OCI-LY7 (cell line): ENCODE measurements around the gene THSD7A.

Experiments
- EZH2phosphoT487 ChIP-seq: fragments of 200-600 bp; sonication (generic); IDR thresholded peaks from 2 replicates; pipeline ENCODE4 v1.6.1; 2018; ENCODE audit warnings: low read depth, borderline replicate concordance, mild to moderate bottlenecking, mixed run types, antibody characterized with exemption, low read length, moderate library complexity, mixed read lengths
- TF ChIP-seq, protein P1 (sequence below): fragments of 200-600 bp; sonication (generic); conservative IDR thresholded peaks from 2 replicates; pipeline ENCODE4 v1.5.1; 2014; ENCODE audit warnings: mild to moderate bottlenecking, antibody characterized with exemption, low read length, moderate library complexity, mixed read lengths

DNA sequence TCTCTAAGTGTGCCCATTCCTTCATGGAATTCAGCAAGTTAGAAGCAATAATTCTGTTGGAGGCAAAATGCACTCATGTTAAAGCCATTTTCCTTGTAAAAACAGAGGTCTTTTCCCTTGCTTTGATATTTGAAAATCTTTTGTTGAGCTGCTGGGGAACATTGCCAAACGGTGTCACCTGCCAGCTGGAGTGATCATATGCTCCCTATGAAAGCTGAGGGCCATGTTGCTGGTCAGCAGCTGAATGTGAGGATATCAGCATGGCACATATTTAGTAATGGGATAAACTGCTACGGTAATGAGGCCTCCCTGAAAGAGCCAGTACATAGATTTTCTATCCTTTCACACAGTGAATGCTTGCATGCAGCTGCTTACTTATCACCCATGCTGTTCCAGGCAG is 224.3 kb downstream of the THSD7A start:
- TF ChIP-seq, protein P1, sequence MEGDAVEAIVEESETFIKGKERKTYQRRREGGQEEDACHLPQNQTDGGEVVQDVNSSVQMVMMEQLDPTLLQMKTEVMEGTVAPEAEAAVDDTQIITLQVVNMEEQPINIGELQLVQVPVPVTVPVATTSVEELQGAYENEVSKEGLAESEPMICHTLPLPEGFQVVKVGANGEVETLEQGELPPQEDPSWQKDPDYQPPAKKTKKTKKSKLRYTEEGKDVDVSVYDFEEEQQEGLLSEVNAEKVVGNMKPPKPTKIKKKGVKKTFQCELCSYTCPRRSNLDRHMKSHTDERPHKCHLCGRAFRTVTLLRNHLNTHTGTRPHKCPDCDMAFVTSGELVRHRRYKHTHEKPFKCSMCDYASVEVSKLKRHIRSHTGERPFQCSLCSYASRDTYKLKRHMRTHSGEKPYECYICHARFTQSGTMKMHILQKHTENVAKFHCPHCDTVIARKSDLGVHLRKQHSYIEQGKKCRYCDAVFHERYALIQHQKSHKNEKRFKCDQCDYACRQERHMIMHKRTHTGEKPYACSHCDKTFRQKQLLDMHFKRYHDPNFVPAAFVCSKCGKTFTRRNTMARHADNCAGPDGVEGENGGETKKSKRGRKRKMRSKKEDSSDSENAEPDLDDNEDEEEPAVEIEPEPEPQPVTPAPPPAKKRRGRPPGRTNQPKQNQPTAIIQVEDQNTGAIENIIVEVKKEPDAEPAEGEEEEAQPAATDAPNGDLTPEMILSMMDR = no peak
- no peak for TF ChIP-seq EZH2phosphoT487
